Renal cortex interstitium (tissue), 15 donors: ENCODE measurements around the gene ZNF140. TPM values are rescaled to one million over a fixed set of nuclear protein-coding genes. Genes with fewer than 3 reads are reported as not detected.

ENCODE experiments used
- DNase-seq, 11 donors: peaks; one replicate each; pipeline ENCODE4 v3.0.0-alpha.2; 2013; ENCODE audit warnings: low read depth in 9 of 11, low spot score in 4 of 11; ENCODE audit errors: extremely low read depth in 1 of 11
- long read RNA-seq, 16 experiments: transcript quantifications; one replicate each; lab custom pipeline, GENCODE V29; 2026
- polyA plus RNA-seq, 3 donors: library from polyadenylated mRNA; unstranded; fragments of 120-200 nt; gene quantifications; one replicate each; pipeline ENCODE4 v1.2.1, GENCODE V29; 2013; ENCODE audit not compliant: insufficient read length in 3 of 3

The ZNF140 gene
- polyA plus RNA-seq = 10 to 100 TPM; 35.1 to 47.7 (median 43.8) TPM
- long read RNA-seq, donor 1, partial matches to known transcripts = 0 of 4 reads
- long read RNA-seq, donor 1, other reads (novel, unspliced or antisense) = 0 of 4 reads
- long read RNA-seq, donor 2, partial matches to known transcripts = 0 of 5 reads
- long read RNA-seq, donor 2, other reads (novel, unspliced or antisense) = 0 of 5 reads
- long read RNA-seq, donor 3, transcript ZNF140-202 (5 exons, 3,550 nt) = major isoform, 6 of 8 reads
- long read RNA-seq, donor 3, partial matches to known transcripts = 0 of 8 reads
- long read RNA-seq, donor 3, other reads (novel, unspliced or antisense) = 0 of 8 reads
- long read RNA-seq, donor 4, partial matches to known transcripts = 0 of 5 reads
- long read RNA-seq, donor 4, other reads (novel, unspliced or antisense) = 0 of 5 reads
- long read RNA-seq, donor 5 = 0 reads
- long read RNA-seq, donor 6, partial matches to known transcripts = 0 of 6 reads
- long read RNA-seq, donor 6, other reads (novel, unspliced or antisense) = 0 of 6 reads
- long read RNA-seq, donor 7, partial matches to known transcripts = 0 of 4 reads
- long read RNA-seq, donor 7, other reads (novel, unspliced or antisense) = 0 of 4 reads
- long read RNA-seq, donor 8, transcript ZNF140-202 (5 exons, 3,550 nt) = major isoform, 8 of 11 reads
- long read RNA-seq, donor 8, partial matches to known transcripts = 0 of 11 reads
- long read RNA-seq, donor 8, other reads (novel, unspliced or antisense) = 0 of 11 reads
- long read RNA-seq, donor 9, transcript ZNF140-202 (5 exons, 3,550 nt) = major isoform, 8 of 11 reads
- long read RNA-seq, donor 9, partial matches to known transcripts = 0 of 11 reads
- long read RNA-seq, donor 9, other reads (novel, unspliced or antisense) = 0 of 11 reads
- long read RNA-seq, donor 10, partial matches to known transcripts = 0 of 6 reads
- long read RNA-seq, donor 10, other reads (novel, unspliced or antisense) = 0 of 6 reads
- long read RNA-seq, donor 11, partial matches to known transcripts = 0 of 5 reads
- long read RNA-seq, donor 11, other reads (novel, unspliced or antisense) = 0 of 5 reads
- long read RNA-seq, donor 12, partial matches to known transcripts = 0 of 3 reads
- long read RNA-seq, donor 12, other reads (novel, unspliced or antisense) = 0 of 3 reads
- long read RNA-seq, donor 13 = 0 reads
- long read RNA-seq, donor 14, partial matches to known transcripts = 0 of 4 reads
- long read RNA-seq, donor 14, other reads (novel, unspliced or antisense) = 0 of 4 reads
- long read RNA-seq, donor 15, partial matches to known transcripts = 0 of 3 reads
- long read RNA-seq, donor 15, other reads (novel, unspliced or antisense) = 0 of 3 reads
- long read RNA-seq, donor 16, transcript ZNF140-209 (6 exons, 2,328 nt) = minor isoform, 8 of 23 reads
- long read RNA-seq, donor 16, transcript ZNF140-202 (5 exons, 3,550 nt) = major isoform, 9 of 23 reads
- long read RNA-seq, donor 16, transcript ZNF140-205 (4 exons, 553 nt) = minor isoform, 5 of 23 reads
- long read RNA-seq, donor 16, partial matches to known transcripts = 0 of 23 reads
- long read RNA-seq, donor 16, other reads (novel, unspliced or antisense) = 0 of 23 reads

DNA sequence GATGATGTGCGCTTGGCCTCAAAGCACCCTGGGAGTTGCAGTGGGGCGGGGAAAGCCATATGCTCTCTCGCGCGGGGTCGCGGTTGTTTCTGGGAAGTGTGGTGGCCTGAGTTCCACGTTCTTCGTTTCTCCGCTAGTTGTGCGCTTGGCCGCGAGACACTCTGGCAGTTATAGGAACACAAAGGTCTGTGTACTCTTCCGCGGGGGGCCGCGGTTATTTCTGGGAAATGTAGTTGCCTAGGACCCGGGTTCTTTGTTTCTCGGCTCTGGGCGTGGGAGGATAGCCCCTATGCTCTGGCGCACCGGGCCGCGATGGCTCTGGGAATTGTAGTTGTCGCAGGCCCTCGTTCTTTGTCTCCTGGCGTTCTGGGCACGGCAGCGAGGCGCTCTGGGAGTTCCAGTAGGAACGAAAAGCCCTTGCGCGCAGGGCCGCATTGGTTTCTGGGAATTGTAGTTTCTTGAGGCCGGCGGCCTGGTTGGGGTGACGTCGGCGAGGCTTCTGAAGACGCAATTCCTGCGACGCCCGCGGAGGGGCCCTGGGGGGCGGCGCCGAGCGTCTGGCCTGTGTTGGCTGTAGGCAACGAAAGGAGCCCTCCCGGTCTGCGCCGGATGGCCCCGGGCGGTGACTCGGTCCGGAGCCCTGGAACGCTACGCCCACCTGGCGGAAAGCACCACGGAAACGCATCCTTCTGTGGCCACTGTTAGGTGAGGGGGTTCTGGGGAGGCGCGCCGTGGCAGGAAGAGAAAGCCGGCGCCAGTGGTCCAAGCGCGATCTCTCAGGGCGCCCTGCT, at the start of gene ZNF140:
Gene ZNF140 (plus strand): TSS at position 556 of the 791 bp plus-strand sequence. CDS start 398 bp downstream, outside the sequence.
- peak; percentile 90 to 99 (median 96) for DNase-seq

- peak; percentile 91 to 97 (median 97) for DNase-seq
Observed at GRCh38 chr12:133037207-133038005, 43.3 kb upstream of the ZNF140 start, which contains the start of gene ZNF84. Gene ZNF84 (plus strand): TSS chr12:133037509. CDS start chr12:133041468, 3,959 bp downstream.

GRCh38 chr12:133038118-133038709, 42.5 kb upstream of the ZNF140 start:
- peak in 1 of 11 donors; percentile 5 for DNase-seq

DNA sequence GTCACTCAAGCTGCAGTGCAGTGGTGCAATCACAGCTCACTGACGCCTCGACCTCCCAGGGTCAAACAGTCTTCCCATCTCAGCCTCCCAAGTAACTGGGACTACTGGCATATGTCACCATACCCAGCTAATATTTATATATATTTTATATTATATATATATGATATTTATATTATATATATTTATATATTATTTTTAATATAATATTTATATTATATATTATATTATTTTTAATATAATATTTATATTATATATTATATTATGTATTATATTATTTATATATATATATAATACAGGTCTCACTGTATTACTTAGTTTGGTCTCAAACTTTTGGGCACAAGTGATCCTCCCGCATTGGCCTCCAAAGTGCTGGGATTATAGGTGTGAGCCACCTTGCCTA, 34.0 kb upstream of the ZNF140 start:
- DNase-seq = no peak

DNA sequence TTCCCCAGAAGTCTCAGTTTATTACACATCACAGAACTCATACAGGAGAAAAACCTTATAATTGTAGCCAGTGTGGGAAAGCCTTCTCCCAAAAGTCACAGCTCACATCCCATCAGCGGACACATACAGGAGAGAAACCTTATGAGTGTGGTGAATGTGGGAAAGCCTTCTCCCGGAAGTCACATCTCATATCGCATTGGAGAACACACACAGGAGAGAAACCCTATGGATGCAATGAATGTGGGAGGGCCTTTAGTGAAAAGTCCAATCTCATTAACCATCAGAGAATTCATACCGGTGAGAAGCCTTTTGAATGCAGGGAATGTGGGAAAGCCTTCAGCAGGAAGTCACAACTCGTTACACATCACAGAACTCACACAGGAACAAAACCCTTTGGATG, 23.3 kb upstream of the ZNF140 start:
- no peak for DNase-seq

DNA sequence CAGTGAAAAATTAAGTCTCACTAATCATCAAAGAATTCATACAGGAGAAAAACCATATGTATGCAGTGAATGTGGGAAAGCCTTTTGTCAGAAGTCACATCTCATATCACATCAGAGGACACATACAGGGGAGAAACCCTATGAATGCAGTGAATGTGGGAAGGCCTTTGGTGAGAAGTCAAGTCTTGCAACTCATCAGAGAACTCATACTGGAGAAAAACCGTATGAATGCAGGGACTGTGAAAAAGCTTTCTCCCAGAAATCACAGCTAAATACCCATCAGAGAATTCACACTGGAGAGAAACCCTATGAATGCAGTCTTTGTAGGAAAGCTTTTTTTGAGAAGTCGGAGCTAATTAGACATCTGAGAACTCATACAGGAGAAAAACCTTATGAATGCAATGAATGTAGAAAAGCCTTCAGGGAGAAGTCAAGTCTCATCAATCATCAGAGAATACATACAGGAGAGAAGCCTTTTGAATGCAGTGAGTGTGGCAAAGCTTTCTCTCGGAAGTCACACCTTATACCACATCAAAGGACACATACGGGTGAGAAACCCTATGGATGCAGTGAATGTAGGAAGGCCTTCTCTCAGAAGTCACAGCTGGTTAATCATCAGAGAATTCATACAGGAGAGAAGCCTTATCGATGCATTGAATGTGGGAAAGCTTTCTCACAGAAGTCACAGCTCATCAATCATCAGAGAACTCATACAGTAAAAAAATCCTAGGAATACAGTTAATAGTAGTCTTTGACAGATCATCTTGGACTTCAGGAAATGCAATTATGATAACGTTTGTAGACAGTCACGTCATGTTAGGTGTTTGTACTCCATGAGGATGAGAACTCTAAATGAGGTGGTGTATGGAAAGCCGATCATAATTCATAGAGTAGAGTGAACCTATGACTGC, 22.3 kb upstream of the ZNF140 start:
- no peak for DNase-seq

DNA sequence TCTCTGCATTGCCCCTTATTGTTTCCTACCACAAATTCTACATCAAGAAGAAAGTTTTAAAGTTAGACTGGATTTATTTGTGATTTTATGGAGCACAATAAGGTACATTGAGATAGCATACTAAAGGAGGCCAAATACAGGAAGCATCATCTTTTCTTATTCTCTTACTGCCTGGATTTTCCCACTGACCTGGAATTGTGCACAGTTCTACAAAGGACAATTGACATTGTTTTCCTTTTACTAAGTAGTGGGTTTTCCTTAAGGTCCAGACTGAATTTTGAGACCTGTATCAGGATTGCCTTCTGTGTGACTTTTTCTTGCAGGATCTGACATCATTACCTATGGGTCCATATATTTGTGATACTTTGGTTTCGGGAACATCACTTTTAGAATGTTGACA, 18.8 kb upstream of the ZNF140 start:
- no peak for DNase-seq

- no peak for DNase-seq
Observed at GRCh38 chr12:133063556-133063955, 17.2 kb upstream of the ZNF140 start.

DNA sequence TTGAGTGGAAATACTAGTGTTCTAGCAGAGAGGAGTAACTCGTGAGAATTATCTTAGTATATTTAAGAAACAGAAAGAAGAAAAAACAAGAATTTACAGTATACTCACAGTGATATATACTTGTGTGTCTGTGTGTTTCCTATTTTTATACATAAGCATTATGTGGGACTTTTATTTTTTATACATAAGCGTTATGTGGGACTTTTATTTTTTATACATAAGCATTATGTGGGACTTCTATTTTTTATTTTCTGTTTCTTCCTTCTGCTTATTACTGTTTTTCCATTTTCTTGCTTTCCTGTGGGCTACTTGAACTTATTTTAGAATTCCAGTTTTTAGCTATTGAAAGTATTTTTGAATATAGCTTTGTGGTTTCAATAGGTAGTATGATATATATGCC, 6.9 kb upstream of the ZNF140 start:
- DNase-seq = no peak

- peak; percentile 96 to 99 (median 98) for DNase-seq
Observed at GRCh38 chr12:133080026-133080367, 726 bp upstream of the ZNF140 start.

- no peak for DNase-seq
Observed at GRCh38 chr12:133081159-133081780, 547 bp downstream of the ZNF140 start.

GRCh38 chr12:133083345-133083744, 2.6 kb downstream of the ZNF140 start:
- DNase-seq = no peak

GRCh38 chr12:133105620-133106019, 24.9 kb downstream of the ZNF140 start:
- DNase-seq = no peak

- DNase-seq = no peak
Observed at GRCh38 chr12:133106253-133106652, 25.5 kb downstream of the ZNF140 start.

GRCh38 chr12:133107121-133107520, 26.4 kb downstream of the ZNF140 start:
- no peak for DNase-seq
